Neural cell (in vitro differentiated cells): Measurements from ENCODE around the gene CASKIN2.

Experiments
- CTCF ChIP-seq: fragments of 450-650 bp; IDR thresholded peaks from 2 replicates; pipeline ENCODE4 v1.5.1; 2014; ENCODE audit warnings: antibody characterized with exemption, mild to moderate bottlenecking, moderate library complexity; ENCODE audit not compliant: poor library complexity, severe bottlenecking
- EZH2 ChIP-seq: fragments of 200-600, 300-800 bp; shearing (Covaris generic), sonication (generic); IDR thresholded peaks from 2 replicates; pipeline ENCODE4 v1.6.1; 2014; ENCODE audit warnings: antibody characterized with exemption, low read length, borderline replicate concordance, mild to moderate bottlenecking; ENCODE audit not compliant: insufficient read depth, poor library complexity, severe bottlenecking
- TAF1 ChIP-seq: IDR thresholded peaks from 2 replicates; pipeline ENCODE4 v1.6.1; 2012; ENCODE audit warnings: low read depth

GRCh38 chr17:75502072-75502720 lies 13.1 kb downstream of the CASKIN2 start:
- TF ChIP-seq TAF1, result no peak
- no peak for TF ChIP-seq CTCF
- no peak for TF ChIP-seq EZH2
